ENCODE data around the gene TENM4. TPM values are rescaled to one million over a fixed set of nuclear protein-coding genes. Genes with fewer than 3 reads are reported as not detected.

The TENM4 gene
- polyA plus RNA-seq, 1 donor from 2014 or later: 16.8 TPM

GRCh38 chr11:78825591-78826020 is 615.2 kb downstream of the TENM4 start:
- H3K9ac ChIP-seq (ENCODE audit: low read length): no peak overlapping the region
- H3K27me3 ChIP-seq (ENCODE audit: insufficient read depth, low read depth, low read length): no peaks in the 10 kb centered on the region
- H3K27ac ChIP-seq (ENCODE audit: low read length): no peak overlapping the region
- no peak overlapping the region for H2AFZ ChIP-seq (ENCODE audit: low read depth, low read length)
- TF ChIP-seq EP300 (conservative IDR thresholded peaks at IDR 0.05; ENCODE audit: poor library complexity, severe bottlenecking) (no peak), TAF1 (IDR thresholded peaks at IDR 0.05; ENCODE audit: low read depth) (no peak), CTCF (IDR thresholded peaks at IDR 0.05; ENCODE audit: poor library complexity, severe bottlenecking) (no peak), POLR2AphosphoS5 (IDR thresholded peaks at IDR 0.05) (no peak), SMC3 (conservative IDR thresholded peaks at IDR 0.05; ENCODE audit: poor library complexity) (no peak), REST (IDR thresholded peaks at IDR 0.05; ENCODE audit: borderline replicate concordance) (no peak), RAD21 (conservative IDR thresholded peaks at IDR 0.05) (no peak), EZH2 (IDR thresholded peaks at IDR 0.05; ENCODE audit: borderline replicate concordance, insufficient read depth, low read length, poor library complexity, severe bottlenecking) (no peak), MXI1 (conservative IDR thresholded peaks at IDR 0.05; ENCODE audit: poor library complexity, severe bottlenecking) (no peak)
- H3K9me2 ChIP-seq (ENCODE audit: insufficient read depth, low read length): no peaks in the 10 kb centered on the region
- no peak overlapping the region for H3K4me3 ChIP-seq (ENCODE audit: low read length)
- no peak overlapping the region for H3K4me2 ChIP-seq (ENCODE audit: low read length)
- H4K20me1 ChIP-seq (ENCODE audit: insufficient read depth): no peaks in the 10 kb centered on the region
- no peaks in the 10 kb centered on the region for H3K79me2 ChIP-seq (replicated peaks; ENCODE audit: insufficient read depth, low read length)
- no peaks in the 10 kb centered on the region for H3K36me3 ChIP-seq (ENCODE audit: insufficient read depth, low read length)
- no peaks in the 10 kb centered on the region for H3K9me3 ChIP-seq (ENCODE audit: low read length)
- no peaks in the 10 kb centered on the region for H3F3A ChIP-seq (ENCODE audit: insufficient read depth, low read length, poor library complexity, severe bottlenecking)

- H4K20me1 ChIP-seq (ENCODE audit: insufficient read depth): no peaks in the 10 kb centered on the region
- no peak overlapping the region for H3K4me2 ChIP-seq (ENCODE audit: low read length)
- no peaks in the 10 kb centered on the region for H3K79me2 ChIP-seq (replicated peaks; ENCODE audit: insufficient read depth, low read length)
- no peak overlapping the region for H3K4me3 ChIP-seq (ENCODE audit: low read length)
- H3F3A ChIP-seq (ENCODE audit: insufficient read depth, low read length, poor library complexity, severe bottlenecking): no peaks in the 10 kb centered on the region
- no peak overlapping the region for H3K27ac ChIP-seq (ENCODE audit: low read length)
- TF ChIP-seq SMC3 (conservative IDR thresholded peaks at IDR 0.05; ENCODE audit: poor library complexity) (no peak), TAF1 (IDR thresholded peaks at IDR 0.05; ENCODE audit: low read depth) (no peak), REST (IDR thresholded peaks at IDR 0.05; ENCODE audit: borderline replicate concordance) (no peak), POLR2AphosphoS5 (IDR thresholded peaks at IDR 0.05) (no peak), MXI1 (conservative IDR thresholded peaks at IDR 0.05; ENCODE audit: poor library complexity, severe bottlenecking) (no peak), EP300 (conservative IDR thresholded peaks at IDR 0.05; ENCODE audit: poor library complexity, severe bottlenecking) (no peak), EZH2 (IDR thresholded peaks at IDR 0.05; ENCODE audit: borderline replicate concordance, insufficient read depth, low read length, poor library complexity, severe bottlenecking) (no peak), CTCF (IDR thresholded peaks at IDR 0.05; ENCODE audit: poor library complexity, severe bottlenecking) (no peak), RAD21 (conservative IDR thresholded peaks at IDR 0.05) (no peak)
- H3K9me3 ChIP-seq (ENCODE audit: low read length): no peaks in the 10 kb centered on the region
- H3K9me2 ChIP-seq (ENCODE audit: insufficient read depth, low read length): no peaks in the 10 kb centered on the region
- no peak overlapping the region for H2AFZ ChIP-seq (ENCODE audit: low read depth, low read length)
- H3K27me3 ChIP-seq (ENCODE audit: insufficient read depth, low read depth, low read length): no peaks in the 10 kb centered on the region
- H3K9ac ChIP-seq (ENCODE audit: low read length): no peak overlapping the region
- no peaks in the 10 kb centered on the region for H3K36me3 ChIP-seq (ENCODE audit: insufficient read depth, low read length)
Observed at GRCh38 chr11:78823588-78823987, 617.2 kb downstream of the TENM4 start.
